ENCODE results near the gene MICALL2.

The MICALL2 gene

GRCh38 chr7:1458683-1459511 is at the start of gene MICALL2:
Gene MICALL2 (minus strand): TSS chr7:1459470. CDS start chr7:1459326, 144 bp downstream.
- Histone ChIP-seq H3K9me3 (ENCODE audit: control insufficient read depth in 2 of 2, low read length in 2 of 2) (no peaks in the 10 kb centered on the region), H3K9ac (ENCODE audit: low read depth in 1 of 2, low read length in 2 of 2) (peak within 1 kb of the TSS; percentile 81 to 93), H3K27ac (ENCODE audit: low read depth in 2 of 2, low read length in 2 of 2) (peak within 1 kb of the TSS; percentile 97 to 99), H3K4me3 (ENCODE audit: low read length in 2 of 2) (peak within 1 kb of the TSS; percentile 82 to 84), H3K27me3 (ENCODE audit: control insufficient read depth in 2 of 2, insufficient read depth in 2 of 2, low read length in 2 of 2) (no peaks in the 10 kb centered on the region), H3K36me3 (ENCODE audit: control insufficient read depth in 2 of 2, insufficient read depth in 2 of 2, low read length in 2 of 2) (no peaks in the 10 kb centered on the region), H3K4me1 (ENCODE audit: control insufficient read depth in 2 of 2, insufficient read depth in 2 of 2, low read length in 2 of 2) (peaks cover 67 to 82% of the 10 kb centered on the region in 2 donors)

DNA sequence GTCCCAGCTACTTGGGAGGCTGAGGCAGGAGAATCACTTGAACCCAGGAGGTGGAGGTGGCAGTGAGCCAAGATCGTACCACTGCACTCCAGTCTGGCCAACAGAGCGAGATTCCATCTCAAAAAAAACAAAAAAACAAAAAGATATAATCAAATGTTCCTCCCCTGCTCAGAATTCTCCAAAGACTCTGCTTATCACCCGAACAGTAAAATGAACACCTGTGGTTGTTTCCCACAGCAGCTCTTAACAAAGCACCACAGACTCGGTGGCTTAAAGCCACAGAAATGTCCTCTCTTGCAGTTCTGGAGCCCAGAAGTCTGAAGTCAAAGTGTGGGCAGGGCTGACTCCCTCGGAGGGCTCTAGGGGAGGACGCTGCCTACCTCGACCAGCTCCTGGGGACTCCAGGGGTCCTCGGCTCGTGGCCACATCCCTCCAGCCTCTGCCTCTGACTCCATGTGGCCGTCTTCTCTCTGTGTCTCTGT is 49.0 kb upstream of the MICALL2 start:
- no peaks in the 10 kb centered on the region for H3K27me3 ChIP-seq (ENCODE audit: control insufficient read depth in 2 of 2, insufficient read depth in 2 of 2, low read length in 2 of 2)
- peaks cover 9 to 14% of the 10 kb centered on the region in 2 donors for H3K4me1 ChIP-seq (ENCODE audit: control insufficient read depth in 2 of 2, insufficient read depth in 2 of 2, low read length in 2 of 2)
- no peaks in the 10 kb centered on the region for H3K9me3 ChIP-seq (ENCODE audit: control insufficient read depth in 2 of 2, low read length in 2 of 2)
- H3K9ac ChIP-seq (ENCODE audit: low read depth in 1 of 2, low read length in 2 of 2): no peak overlapping the region
- no peaks in the 10 kb centered on the region for H3K36me3 ChIP-seq (ENCODE audit: control insufficient read depth in 2 of 2, insufficient read depth in 2 of 2, low read length in 2 of 2)
- H3K4me3 ChIP-seq (ENCODE audit: low read length in 2 of 2): no peak overlapping the region
- no peak overlapping the region for H3K27ac ChIP-seq (ENCODE audit: low read depth in 2 of 2, low read length in 2 of 2)

DNA sequence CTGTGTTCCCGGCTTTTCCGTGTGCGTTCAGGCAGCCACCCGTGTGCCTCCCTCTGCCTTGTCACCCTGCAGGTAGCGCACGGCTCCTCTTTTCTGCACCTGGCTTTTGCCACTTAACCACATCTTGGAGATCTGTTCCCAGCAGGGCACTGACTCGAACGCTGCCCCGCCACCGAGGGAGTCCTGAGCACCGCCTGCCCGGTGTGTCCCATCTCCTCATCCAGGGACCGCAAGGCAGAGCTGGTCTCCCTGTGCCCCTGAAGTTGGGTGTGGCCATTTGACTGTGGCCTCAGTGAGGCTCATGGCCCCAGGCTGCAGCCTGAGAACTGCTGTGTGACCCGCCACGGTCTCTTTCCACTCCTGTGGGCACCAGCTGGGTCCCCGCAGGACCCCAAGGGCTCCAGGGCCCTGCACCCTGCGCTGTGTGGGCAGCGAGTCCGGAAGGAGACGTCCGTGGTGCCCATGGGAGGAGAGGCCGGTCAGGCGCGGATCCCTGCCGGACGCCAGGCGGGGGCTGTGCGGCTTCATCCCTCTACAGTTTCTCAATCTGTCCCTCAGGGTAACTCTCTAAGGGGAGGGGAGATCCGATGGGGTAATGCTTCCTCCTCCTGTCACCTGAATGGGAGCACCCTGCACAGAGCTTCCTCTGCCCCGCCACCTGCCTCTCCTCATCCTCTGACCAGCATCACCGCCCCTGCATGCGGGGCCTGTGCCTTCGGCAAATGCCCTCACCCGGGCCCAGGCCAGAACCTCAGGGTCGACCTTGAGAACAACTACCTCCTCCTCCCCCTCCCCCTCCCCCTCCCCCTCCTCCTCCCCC is 46.7 kb upstream of the MICALL2 start:
- Histone ChIP-seq H3K9ac (ENCODE audit: low read depth in 1 of 2, low read length in 2 of 2) (no peak overlapping the region), H3K9me3 (ENCODE audit: control insufficient read depth in 2 of 2, low read length in 2 of 2) (no peaks in the 10 kb centered on the region), H3K27me3 (ENCODE audit: control insufficient read depth in 2 of 2, insufficient read depth in 2 of 2, low read length in 2 of 2) (no peaks in the 10 kb centered on the region), H3K4me3 (ENCODE audit: low read length in 2 of 2) (no peak overlapping the region), H3K27ac (ENCODE audit: low read depth in 2 of 2, low read length in 2 of 2) (peak overlapping the region in 1 of 2 donors; percentile 32), H3K4me1 (ENCODE audit: control insufficient read depth in 2 of 2, insufficient read depth in 2 of 2, low read length in 2 of 2) (peaks cover 11 to 16% of the 10 kb centered on the region in 2 donors), H3K36me3 (ENCODE audit: control insufficient read depth in 2 of 2, insufficient read depth in 2 of 2, low read length in 2 of 2) (peaks cover 4 to 14% of the 10 kb centered on the region in 2 donors)

DNA sequence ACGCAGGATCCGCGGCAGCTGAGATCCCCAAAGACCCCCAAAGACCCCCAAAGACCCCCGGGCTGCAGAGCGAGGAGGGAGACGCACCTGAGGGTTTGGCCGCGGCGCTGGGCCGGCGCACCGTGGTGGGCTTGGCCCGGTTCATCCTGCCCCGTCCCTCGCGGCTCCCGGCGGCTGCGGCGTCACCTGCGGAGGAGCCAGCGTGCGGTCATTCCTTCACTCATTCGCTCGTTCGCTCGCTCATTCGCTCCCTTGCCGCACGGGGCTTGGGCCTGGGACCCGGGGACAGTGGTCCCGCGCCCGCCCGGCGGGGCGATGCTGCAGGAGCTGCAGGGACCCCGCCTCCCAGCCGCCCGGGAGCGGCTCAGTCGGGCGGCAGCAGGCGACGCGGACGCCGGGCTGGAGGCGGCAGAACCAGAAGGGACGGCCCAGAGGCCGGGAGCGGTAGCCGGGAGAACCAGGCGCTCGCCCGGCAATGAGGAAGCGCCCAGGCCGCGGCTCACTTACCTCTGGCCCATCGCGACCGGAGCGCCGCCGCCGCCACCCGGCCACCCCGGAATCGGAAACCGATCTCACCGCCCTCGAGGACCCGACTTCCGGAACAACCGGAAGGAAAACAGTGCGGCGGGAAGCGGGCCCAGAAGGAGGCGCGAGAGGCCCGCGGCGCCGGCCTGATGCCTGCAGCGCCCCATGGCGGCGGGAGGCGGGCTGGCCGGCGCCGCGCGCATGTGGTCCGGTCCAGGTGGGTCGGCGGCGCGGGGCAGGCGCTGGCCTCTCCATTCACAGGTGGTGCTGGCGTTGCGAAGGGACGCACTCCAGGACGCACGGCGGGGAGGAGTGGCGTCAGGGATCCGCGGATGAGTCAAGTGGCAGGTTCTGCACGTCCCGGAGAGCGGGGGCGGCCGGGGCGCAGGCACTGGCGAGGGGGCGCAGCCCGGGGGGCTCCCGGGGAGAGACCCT is 44.8 kb upstream of the MICALL2 start, which contains the start of gene INTS1:
TSS of gene INTS1 (minus strand) at position 574 of the 960 bp plus-strand sequence. CDS start at position 145, 429 bp downstream.
- H3K9ac ChIP-seq (ENCODE audit: low read depth in 1 of 2, low read length in 2 of 2): peak within 1 kb of the TSS; percentile 65 to 79
- H3K4me1 ChIP-seq (ENCODE audit: control insufficient read depth in 2 of 2, insufficient read depth in 2 of 2, low read length in 2 of 2): peaks cover 11 to 16% of the 10 kb centered on the region in 2 donors
- no peaks in the 10 kb centered on the region for H3K27me3 ChIP-seq (ENCODE audit: control insufficient read depth in 2 of 2, insufficient read depth in 2 of 2, low read length in 2 of 2)
- H3K4me3 ChIP-seq (ENCODE audit: low read length in 2 of 2): peak within 1 kb of the TSS; percentile 89 to 91
- peaks cover 12 to 26% of the 10 kb centered on the region in 2 donors for H3K36me3 ChIP-seq (ENCODE audit: control insufficient read depth in 2 of 2, insufficient read depth in 2 of 2, low read length in 2 of 2)
- no peaks in the 10 kb centered on the region for H3K9me3 ChIP-seq (ENCODE audit: control insufficient read depth in 2 of 2, low read length in 2 of 2)
- peak within 1 kb of the TSS; percentile 48 to 55 for H3K27ac ChIP-seq (ENCODE audit: low read depth in 2 of 2, low read length in 2 of 2)

DNA sequence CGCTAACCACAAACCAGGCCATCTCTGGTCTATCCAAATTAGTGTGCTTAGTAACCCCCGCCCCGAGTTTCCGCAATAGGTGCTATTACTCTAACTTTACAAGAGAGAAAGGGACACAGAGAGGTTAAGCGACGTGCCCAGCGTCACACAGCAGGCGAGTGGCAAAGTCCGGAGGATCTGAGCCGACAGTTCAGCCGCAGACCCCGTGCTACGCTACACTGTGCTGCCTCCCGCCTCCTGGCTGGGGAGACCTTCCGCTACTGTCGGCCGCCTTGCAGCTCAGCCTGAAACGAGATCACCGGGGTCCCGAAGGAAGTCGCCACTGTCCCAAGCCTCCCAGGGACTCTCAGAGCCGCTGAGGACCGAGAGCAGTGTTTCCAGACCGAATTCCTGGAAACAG is 44.1 kb upstream of the MICALL2 start:
- no peaks in the 10 kb centered on the region for H3K27me3 ChIP-seq (ENCODE audit: control insufficient read depth in 2 of 2, insufficient read depth in 2 of 2, low read length in 2 of 2)
- H3K9ac ChIP-seq (ENCODE audit: low read depth in 1 of 2, low read length in 2 of 2): peak overlapping the region; percentile 65 to 79
- no peaks in the 10 kb centered on the region for H3K9me3 ChIP-seq (ENCODE audit: control insufficient read depth in 2 of 2, low read length in 2 of 2)
- peaks cover 12 to 26% of the 10 kb centered on the region in 2 donors for H3K36me3 ChIP-seq (ENCODE audit: control insufficient read depth in 2 of 2, insufficient read depth in 2 of 2, low read length in 2 of 2)
- no peak overlapping the region for H3K27ac ChIP-seq (ENCODE audit: low read depth in 2 of 2, low read length in 2 of 2)
- H3K4me3 ChIP-seq (ENCODE audit: low read length in 2 of 2): peak overlapping the region; percentile 89 to 91
- H3K4me1 ChIP-seq (ENCODE audit: control insufficient read depth in 2 of 2, insufficient read depth in 2 of 2, low read length in 2 of 2): peaks cover 11 to 16% of the 10 kb centered on the region in 2 donors

DNA sequence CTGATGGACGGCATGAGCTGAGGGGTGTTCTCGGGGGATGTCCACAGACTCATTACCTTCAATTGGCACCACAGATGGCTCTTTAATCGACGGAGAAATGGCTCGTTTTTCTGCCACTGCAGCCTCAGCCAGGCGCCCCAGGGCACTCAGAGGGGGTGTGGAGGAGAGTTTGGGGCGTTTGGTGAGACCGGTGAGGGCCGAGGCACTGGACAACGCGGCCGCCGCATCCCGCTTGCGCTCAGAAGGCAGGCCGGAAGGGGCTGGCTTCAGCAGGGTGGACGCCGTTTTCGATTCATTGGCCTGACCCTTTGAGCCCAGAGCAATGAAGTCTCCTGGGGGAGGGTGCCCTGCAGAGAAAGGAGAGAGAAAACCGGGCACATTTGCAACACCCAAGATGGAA is 43.6 kb upstream of the MICALL2 start:
- Histone ChIP-seq H3K9me3 (ENCODE audit: control insufficient read depth in 2 of 2, low read length in 2 of 2) (no peaks in the 10 kb centered on the region), H3K27ac (ENCODE audit: low read depth in 2 of 2, low read length in 2 of 2) (no peak overlapping the region), H3K36me3 (ENCODE audit: control insufficient read depth in 2 of 2, insufficient read depth in 2 of 2, low read length in 2 of 2) (peaks cover 16 to 31% of the 10 kb centered on the region in 2 donors), H3K9ac (ENCODE audit: low read depth in 1 of 2, low read length in 2 of 2) (peak overlapping the region in 1 of 2 donors; percentile 65), H3K4me1 (ENCODE audit: control insufficient read depth in 2 of 2, insufficient read depth in 2 of 2, low read length in 2 of 2) (peaks cover 11 to 16% of the 10 kb centered on the region in 2 donors), H3K4me3 (ENCODE audit: low read length in 2 of 2) (peak overlapping the region; percentile 89 to 91), H3K27me3 (ENCODE audit: control insufficient read depth in 2 of 2, insufficient read depth in 2 of 2, low read length in 2 of 2) (no peaks in the 10 kb centered on the region)

- Histone ChIP-seq H3K4me3 (ENCODE audit: low read length in 2 of 2) (no peak overlapping the region), H3K4me1 (ENCODE audit: control insufficient read depth in 2 of 2, insufficient read depth in 2 of 2, low read length in 2 of 2) (peaks cover 11% of the 10 kb centered on the region in 2 donors), H3K36me3 (ENCODE audit: control insufficient read depth in 2 of 2, insufficient read depth in 2 of 2, low read length in 2 of 2) (peaks cover 27 to 40% of the 10 kb centered on the region in 2 donors), H3K27ac (ENCODE audit: low read depth in 2 of 2, low read length in 2 of 2) (no peak overlapping the region), H3K27me3 (ENCODE audit: control insufficient read depth in 2 of 2, insufficient read depth in 2 of 2, low read length in 2 of 2) (no peaks in the 10 kb centered on the region), H3K9ac (ENCODE audit: low read depth in 1 of 2, low read length in 2 of 2) (no peak overlapping the region), H3K9me3 (ENCODE audit: control insufficient read depth in 2 of 2, low read length in 2 of 2) (no peaks in the 10 kb centered on the region)
These were observed 42.4 kb upstream of the MICALL2 start for GRCh38 chr7:1501487-1502270.

- Histone ChIP-seq H3K9ac (ENCODE audit: low read depth in 1 of 2, low read length in 2 of 2) (no peak overlapping the region), H3K9me3 (ENCODE audit: control insufficient read depth in 2 of 2, low read length in 2 of 2) (no peaks in the 10 kb centered on the region), H3K4me3 (ENCODE audit: low read length in 2 of 2) (no peak overlapping the region), H3K27me3 (ENCODE audit: control insufficient read depth in 2 of 2, insufficient read depth in 2 of 2, low read length in 2 of 2) (no peaks in the 10 kb centered on the region), H3K27ac (ENCODE audit: low read depth in 2 of 2, low read length in 2 of 2) (no peak overlapping the region), H3K36me3 (ENCODE audit: control insufficient read depth in 2 of 2, insufficient read depth in 2 of 2, low read length in 2 of 2) (peaks cover 38 to 45% of the 10 kb centered on the region in 2 donors), H3K4me1 (ENCODE audit: control insufficient read depth in 2 of 2, insufficient read depth in 2 of 2, low read length in 2 of 2) (peaks cover 8% of the 10 kb centered on the region in 2 donors)
These were observed 41.0 kb upstream of the MICALL2 start for GRCh38 chr7:1500064-1500807.
